GM12874 (cell line): Measurements from ENCODE around the gene NCKAP5.

ENCODE experiments used
- CTCF ChIP-seq: IDR thresholded peaks from 2 replicates; pipeline ENCODE4 v1.5.1; 2011; ENCODE audit warnings: low read depth, mild to moderate bottlenecking, control low read depth, low read length, moderate library complexity; ENCODE audit not compliant: insufficient read depth

Gene NCKAP5

DNA sequence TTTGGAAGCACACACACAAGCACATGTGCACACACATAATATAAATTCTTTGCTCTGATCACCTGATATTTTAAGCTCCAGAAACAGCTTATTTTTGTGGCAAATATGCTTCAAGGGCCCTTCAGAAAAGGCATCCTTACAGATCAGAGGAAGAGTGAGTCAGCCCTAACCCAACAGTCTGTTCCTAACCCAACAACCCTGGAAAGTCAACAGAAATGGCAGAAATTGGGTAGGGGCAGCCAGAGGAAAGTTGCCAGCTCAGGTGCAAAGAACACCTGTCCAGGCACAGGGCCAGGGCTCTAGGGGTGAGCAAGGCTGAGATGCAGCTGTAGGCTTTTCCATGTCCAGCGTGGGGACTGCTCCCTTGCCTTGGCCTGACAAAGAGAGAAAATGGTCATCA lies 6.4 kb upstream of the NCKAP5 start:
- no peak for TF ChIP-seq CTCF

DNA sequence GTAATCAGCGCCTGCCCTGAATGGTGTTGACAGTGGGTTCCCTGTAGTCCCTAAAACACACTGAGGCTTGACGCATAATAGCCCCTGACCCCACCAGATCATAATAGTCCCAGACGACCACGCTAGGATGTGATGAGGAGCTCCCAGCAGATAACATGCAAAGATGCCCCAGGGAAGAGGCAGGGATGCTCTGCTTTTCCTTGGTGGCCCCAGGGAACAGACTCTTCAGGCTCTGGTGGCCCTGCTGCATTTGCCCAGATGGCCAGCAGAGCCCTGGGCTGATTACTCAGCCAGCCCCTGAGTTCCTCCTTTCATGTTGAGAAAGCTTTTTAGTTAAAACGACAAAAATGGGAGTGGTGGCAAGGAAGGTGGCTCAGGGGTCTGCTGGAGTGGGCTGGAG lies 5.9 kb upstream of the NCKAP5 start:
- no peak for TF ChIP-seq CTCF

GRCh38 chr2:133573491-133574162 lies 5.4 kb upstream of the NCKAP5 start:
- TF ChIP-seq CTCF: no peak

GRCh38 chr2:133571249-133571648 lies 3.0 kb upstream of the NCKAP5 start:
- no peak for TF ChIP-seq CTCF

DNA sequence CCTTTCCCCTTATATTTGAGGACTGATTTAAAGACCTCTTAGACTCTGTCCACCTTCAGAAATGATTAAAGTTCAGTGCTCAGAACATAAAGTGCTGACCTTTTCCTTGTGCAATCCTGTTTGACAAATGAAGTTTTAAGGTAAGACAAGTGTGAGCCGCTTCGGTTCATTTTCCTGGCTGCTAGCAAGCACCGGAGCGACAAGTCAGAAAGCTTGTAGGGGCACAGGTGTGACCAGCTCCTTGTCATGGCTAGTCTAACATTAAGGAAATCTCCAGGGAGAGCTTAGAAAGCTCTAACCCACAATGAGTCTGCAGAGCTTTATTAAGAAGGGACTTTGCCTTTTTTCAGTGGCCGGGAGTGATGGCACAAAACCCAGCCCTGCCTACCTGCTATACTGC lies 2.3 kb upstream of the NCKAP5 start:
- TF ChIP-seq CTCF: no peak

- no peak for TF ChIP-seq CTCF
Measured at GRCh38 chr2:133569286-133569830, 1.1 kb upstream of the NCKAP5 start.

- TF ChIP-seq CTCF: no peak
Measured at GRCh38 chr2:133568598-133568997, 335 bp upstream of the NCKAP5 start.
